T-helper 1 cell treated with Interleukin-12 subunit alpha and Interleukin-12 subunit beta and Interleukin-4 antibody, amounts not matched to agents 30 ng/mL and 1 ng/mL, for 36 hours (primary cell): ENCODE results near the gene PUM1. TPM values are rescaled to one million over a fixed set of nuclear protein-coding genes. Genes with fewer than 3 reads are reported as not detected.

Experiments used
- total RNA-seq: library from RNA; stranded (reverse); gene quantifications from 2 replicates; pipeline ENCODE4 v1.2.3, GENCODE V29; 2022

The PUM1 gene
- total RNA-seq, 1 donor from 2014 or later = 119 TPM

Other genes starting within 250 kb of the PUM1 start
- 0.17 and 0.25 TPM in 2 replicates for gene SDC3, start 157.0 kb downstream of the PUM1 start, total RNA-seq
- gene NKAIN1, start 174.2 kb upstream of the PUM1 start, total RNA-seq = 0.07 TPM in 1 of 2 replicates, not detected in the other
- 96.7 and 97.9 TPM in 2 replicates for gene SNRNP40, start 231.1 kb upstream of the PUM1 start, total RNA-seq
- 20.6 and 22.0 TPM in 2 replicates for gene ZCCHC17, start 231.3 kb upstream of the PUM1 start, total RNA-seq